Keratinocyte (primary cell): ENCODE results near the gene RIT2. TPM values are rescaled to one million over a fixed set of nuclear protein-coding genes. Genes with fewer than 3 reads are reported as not detected.

Source experiments
- DNase-seq: peaks from one replicate; pipeline ENCODE4 v3.0.0-alpha.2; 2011; ENCODE audit warnings: low read depth, missing footprints, low spot score
- FAIRE-seq: peaks from 2 replicates; lab custom pipeline; 2011; peaks lifted over from hg19 to GRCh38; lab: Jason Lieb, UNC
- H2AFZ ChIP-seq: 2 replicates; pipeline ENCODE4 v1.6.0; 2012; ENCODE audit warnings: low read length, control low read depth, inconsistent platforms; ENCODE audit not compliant: control insufficient read depth
- H3K27ac ChIP-seq: 2 replicates; pipeline ENCODE4 v1.5.1; 2011; ENCODE audit warnings: low read length; ENCODE audit not compliant: control insufficient read depth, insufficient read depth
- H3K27me3 ChIP-seq: 3 replicates; pipeline ENCODE4 v1.6.0; 2011; ENCODE audit warnings: low read length; ENCODE audit not compliant: control insufficient read depth, insufficient read depth; ENCODE audit errors: extremely low read depth
- H3K36me3 ChIP-seq, 2 experiments: 2 replicates in 1 of 2; 3 replicates in 1 of 2; pipeline ENCODE4 v1.5.1; 2011; ENCODE audit warnings: low read length in 2 of 2, mild to moderate bottlenecking in 1 of 2; ENCODE audit not compliant: control insufficient read depth in 2 of 2, insufficient read depth in 2 of 2; ENCODE audit errors: extremely low read depth in 1 of 2
- H3K4me1 ChIP-seq: 3 replicates; pipeline ENCODE4 v1.5.1; 2011; ENCODE audit warnings: low read length; ENCODE audit not compliant: control insufficient read depth, insufficient read depth; ENCODE audit errors: extremely low read depth
- H3K4me2 ChIP-seq: 3 replicates; pipeline ENCODE4 v1.6.0; 2011; ENCODE audit warnings: low read depth, low read length; ENCODE audit not compliant: control insufficient read depth, insufficient read depth; ENCODE audit errors: extremely low read depth
- H3K4me3 ChIP-seq, 3 experiments: fragments of 200-600 bp in 1 of 3; sonication (generic) in 1 of 3; 2 replicates in 2 of 3; 3 replicates in 1 of 3; pipeline ENCODE4 v1.5.1; 2011 to 2016; ENCODE audit warnings: low read length in 3 of 3, mild to moderate bottlenecking in 3 of 3, control low read depth in 2 of 3, inconsistent platforms in 1 of 3, low read depth in 1 of 3, mixed read lengths in 1 of 3, mixed run types in 1 of 3, moderate library complexity in 1 of 3; ENCODE audit not compliant: control insufficient read depth in 2 of 3, insufficient read depth in 2 of 3; ENCODE audit errors: extremely low read depth in 1 of 3
- H3K79me2 ChIP-seq: 2 replicates; pipeline ENCODE4 v1.6.0; 2012; ENCODE audit warnings: low read length; ENCODE audit not compliant: control insufficient read depth, insufficient read depth
- H3K9ac ChIP-seq: 3 replicates; pipeline ENCODE4 v1.6.0; 2011; ENCODE audit warnings: low read length; ENCODE audit not compliant: control insufficient read depth, insufficient read depth; ENCODE audit errors: extremely low read depth
- H3K9me1 ChIP-seq: 3 replicates; pipeline ENCODE4 v1.6.0; 2011; ENCODE audit warnings: low read length; ENCODE audit not compliant: control insufficient read depth, insufficient read depth; ENCODE audit errors: extremely low read depth
- H3K9me3 ChIP-seq: 2 replicates; pipeline ENCODE4 v1.5.1; 2012; ENCODE audit warnings: low read depth, low read length; ENCODE audit not compliant: control insufficient read depth
- H4K20me1 ChIP-seq: 3 replicates; pipeline ENCODE4 v1.6.0; 2011; ENCODE audit warnings: low read length; ENCODE audit not compliant: control insufficient read depth, insufficient read depth; ENCODE audit errors: extremely low read depth
- EZH2 ChIP-seq: IDR thresholded peaks from one replicate; pipeline ENCODE4 v1.6.1; 2012; ENCODE audit warnings: inconsistent platforms, mild to moderate bottlenecking, low read length, moderate library complexity
- dilution Hi-C: fragments of 300-500 bp; cut with MboI; formaldehyde crosslinking; loops from one replicate; pipeline ENCODE4 v1.7.0; 2020; ENCODE audit warnings: low sequenced_read_pairs; ENCODE audit not compliant: extremely low pct_ligation_motif_present
- polyA plus RNA-seq, 5 experiments: library from polyadenylated mRNA; depleted of rRNA in 3 of 5; stranded (reverse) in 3 of 5; stranded (forward) in 1 of 5; unstranded in 1 of 5; fragments of >200 nt; gene quantifications; 1 replicate in 1 of 5; 2 replicates in 3 of 5; 3 replicates in 1 of 5; pipeline versions ENCODE4 v1.2.1 to v1.2.3, GENCODE V29; 2011 to 2012; ENCODE audit warnings: missing spikeins in 2 of 5, low read depth in 1 of 5, low replicate concordance in 1 of 5
- TF ChIP-seq, protein P1 (sequence below), 3 experiments: IDR thresholded peaks in 1 of 3; conservative IDR thresholded peaks in 1 of 3; optimal IDR thresholded peaks in 1 of 3; 2 replicates in 2 of 3; 3 replicates in 1 of 3; pipeline versions ENCODE3 to v1.5.1; 2011; ENCODE audit warnings: low read length in 3 of 3, mild to moderate bottlenecking in 3 of 3, moderate library complexity in 2 of 3, control low read depth in 1 of 3, inconsistent platforms in 1 of 3; ENCODE audit not compliant: insufficient read depth in 2 of 3; ENCODE audit errors: extremely low read depth in 1 of 3

The RIT2 gene
- polyA plus RNA-seq, 1 donor (not counting 4 experiments of a cell fraction or from before 2014, with no cell fraction given) = not detected

DNA sequence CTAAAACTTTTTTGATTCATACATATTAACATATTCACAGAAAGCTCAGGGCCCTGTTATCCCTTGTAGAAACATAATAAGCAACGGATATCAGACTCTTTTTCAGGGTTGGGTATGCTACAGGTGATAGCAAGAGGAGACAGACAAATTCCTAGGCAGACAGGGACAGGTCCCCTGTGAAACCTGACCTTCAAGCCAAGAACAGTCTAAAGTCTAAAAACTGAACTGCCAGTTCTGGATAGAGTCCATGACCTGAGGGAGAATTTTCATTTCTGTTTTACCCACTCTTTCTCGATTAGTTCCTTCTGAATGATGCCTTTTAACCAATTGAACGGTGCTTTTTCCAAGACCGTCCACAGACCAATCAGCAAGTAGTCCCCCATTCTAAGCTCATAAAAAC, 54.2 kb downstream of the RIT2 start:
- no peak for FAIRE-seq
- no peaks in the 10 kb centered on the region for H3K27me3 ChIP-seq

DNA sequence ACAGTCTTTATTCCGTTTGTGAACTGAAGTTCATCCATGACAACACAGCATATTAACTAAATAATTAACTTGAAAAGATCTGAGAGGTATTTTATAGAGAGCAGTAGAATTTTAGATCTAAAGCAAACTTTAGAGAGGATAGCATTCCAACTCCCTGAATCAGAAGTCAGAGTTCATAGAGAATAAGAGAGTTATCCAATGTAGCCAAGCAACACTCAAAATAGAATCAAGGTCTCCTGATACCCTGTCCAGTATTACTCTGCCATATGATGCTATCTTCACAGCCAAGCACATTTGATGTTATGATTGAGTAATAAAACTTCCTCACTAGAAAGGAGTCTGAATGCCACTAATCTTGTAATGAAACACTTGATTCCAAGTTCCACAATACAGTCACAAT, 55.5 kb downstream of the RIT2 start:
- FAIRE-seq = no peak
- H3K27me3 ChIP-seq = no peaks in the 10 kb centered on the region
- H3K4me2 ChIP-seq = no peak overlapping the region
- no peak for DNase-seq
- no peaks in the 10 kb centered on the region for H3K4me1 ChIP-seq
- TF ChIP-seq, protein P1, sequence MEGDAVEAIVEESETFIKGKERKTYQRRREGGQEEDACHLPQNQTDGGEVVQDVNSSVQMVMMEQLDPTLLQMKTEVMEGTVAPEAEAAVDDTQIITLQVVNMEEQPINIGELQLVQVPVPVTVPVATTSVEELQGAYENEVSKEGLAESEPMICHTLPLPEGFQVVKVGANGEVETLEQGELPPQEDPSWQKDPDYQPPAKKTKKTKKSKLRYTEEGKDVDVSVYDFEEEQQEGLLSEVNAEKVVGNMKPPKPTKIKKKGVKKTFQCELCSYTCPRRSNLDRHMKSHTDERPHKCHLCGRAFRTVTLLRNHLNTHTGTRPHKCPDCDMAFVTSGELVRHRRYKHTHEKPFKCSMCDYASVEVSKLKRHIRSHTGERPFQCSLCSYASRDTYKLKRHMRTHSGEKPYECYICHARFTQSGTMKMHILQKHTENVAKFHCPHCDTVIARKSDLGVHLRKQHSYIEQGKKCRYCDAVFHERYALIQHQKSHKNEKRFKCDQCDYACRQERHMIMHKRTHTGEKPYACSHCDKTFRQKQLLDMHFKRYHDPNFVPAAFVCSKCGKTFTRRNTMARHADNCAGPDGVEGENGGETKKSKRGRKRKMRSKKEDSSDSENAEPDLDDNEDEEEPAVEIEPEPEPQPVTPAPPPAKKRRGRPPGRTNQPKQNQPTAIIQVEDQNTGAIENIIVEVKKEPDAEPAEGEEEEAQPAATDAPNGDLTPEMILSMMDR (optimal IDR thresholded peaks at IDR 0.05 in 1 of 3, IDR thresholded peaks at IDR 0.05 in 1 of 3, conservative IDR thresholded peaks at IDR 0.05 in 1 of 3; ENCODE audit: extremely low read depth in 1 of 3, insufficient read depth in 2 of 3, low read length in 3 of 3) = no peak
- no peak for TF ChIP-seq EZH2
- H3K79me2 ChIP-seq = no peaks in the 10 kb centered on the region
- H3K36me3 ChIP-seq = no peaks in the 10 kb centered on the region
- H4K20me1 ChIP-seq = no peaks in the 10 kb centered on the region
- no peaks in the 10 kb centered on the region for H3K9me1 ChIP-seq
- no peaks in the 10 kb centered on the region for H3K9me3 ChIP-seq
- no peak overlapping the region for H3K27ac ChIP-seq
- no peak overlapping the region for H3K4me3 ChIP-seq
- dilution Hi-C loops = no loop called here
- no peak overlapping the region for H2AFZ ChIP-seq
- H3K9ac ChIP-seq = no peak overlapping the region

More for the DNA sequence above, 54.2 kb downstream of the RIT2 start:
- Histone ChIP-seq H3K9me1 (no peaks in the 10 kb centered on the region), H3K4me2 (no peak overlapping the region), H3K4me1 (no peaks in the 10 kb centered on the region), H3K79me2 (no peaks in the 10 kb centered on the region), H3K36me3 (no peaks in the 10 kb centered on the region), H3K9me3 (no peaks in the 10 kb centered on the region), H3K9ac (no peak overlapping the region), H2AFZ (no peak overlapping the region), H3K27ac (no peak overlapping the region), H3K4me3 (no peak overlapping the region), H4K20me1 (no peaks in the 10 kb centered on the region)
- no peak for TF ChIP-seq EZH2
- TF ChIP-seq, protein P1 (optimal IDR thresholded peaks at IDR 0.05 in 1 of 3, IDR thresholded peaks at IDR 0.05 in 1 of 3, conservative IDR thresholded peaks at IDR 0.05 in 1 of 3; ENCODE audit: extremely low read depth in 1 of 3, insufficient read depth in 2 of 3, low read length in 3 of 3) = no peak
- DNase-seq = no peak
- dilution Hi-C loops = no loop called here
